DND-41 (cell line): Measurements from ENCODE around the gene ENTPD8.

Source experiments
- ATAC-seq: fragments of 200-7000 bp; cut with Tn5 transposase; 3 replicates; pipeline ENCODE4 v1.9.1; 2021; ENCODE audit warnings: low read depth; ENCODE audit not compliant: insufficient read depth
- DNase-seq: peaks from one replicate; pipeline ENCODE4 v3.0.0-alpha.2; 2020
- H2AFZ ChIP-seq: 2 replicates; pipeline ENCODE4 v1.6.0; 2012; ENCODE audit warnings: low read depth, low read length
- H3K27ac ChIP-seq: 2 replicates; pipeline ENCODE4 v1.5.1; 2012; ENCODE audit warnings: low read length, inconsistent platforms
- H3K27me3 ChIP-seq: fragments of 200-600 bp; sonication (generic); 2 replicates; pipeline ENCODE4 v1.6.0; 2012; ENCODE audit warnings: low read length, mild to moderate bottlenecking, inconsistent platforms; ENCODE audit not compliant: insufficient read depth, poor library complexity
- H3K36me3 ChIP-seq: 2 replicates; pipeline ENCODE4 v1.5.1; 2012; ENCODE audit warnings: low read length, inconsistent platforms; ENCODE audit not compliant: insufficient read depth
- H3K4me1 ChIP-seq: 2 replicates; pipeline ENCODE4 v1.5.1; 2012; ENCODE audit warnings: mild to moderate bottlenecking, low read length; ENCODE audit not compliant: insufficient read depth
- H3K4me2 ChIP-seq: 2 replicates; pipeline ENCODE4 v1.6.0; 2012; ENCODE audit warnings: mild to moderate bottlenecking, moderate library complexity, low read length, inconsistent platforms; ENCODE audit not compliant: insufficient read depth
- H3K4me3 ChIP-seq, 2 experiments: fragments of 200-600 bp in 1 of 2; shearing (Covaris generic) in 1 of 2; 2 replicates each; pipeline ENCODE4 v1.5.1; 2012 to 2016; ENCODE audit warnings: inconsistent platforms in 2 of 2, low read length in 2 of 2, mild to moderate bottlenecking in 2 of 2, low read depth in 1 of 2, moderate library complexity in 1 of 2
- H3K79me2 ChIP-seq: 2 replicates; pipeline ENCODE4 v1.6.0; 2012; ENCODE audit warnings: low read length, inconsistent platforms; ENCODE audit not compliant: insufficient read depth
- H3K9ac ChIP-seq: 2 replicates; pipeline ENCODE4 v1.6.0; 2012; ENCODE audit warnings: low read depth, mild to moderate bottlenecking, inconsistent platforms, low read length, moderate library complexity
- H3K9me3 ChIP-seq: 2 replicates; pipeline ENCODE4 v1.5.1; 2012; ENCODE audit warnings: low read length, moderate library complexity, mild to moderate bottlenecking, inconsistent platforms; ENCODE audit not compliant: insufficient read depth, severe bottlenecking
- H4K20me1 ChIP-seq: 2 replicates; pipeline ENCODE4 v1.6.0; 2012; ENCODE audit warnings: low read length; ENCODE audit not compliant: insufficient read depth
- EZH2 ChIP-seq: IDR thresholded peaks from 3 replicates; pipeline ENCODE4 v1.6.1; 2012; ENCODE audit warnings: borderline replicate concordance, low read depth, mild to moderate bottlenecking, moderate library complexity, low read length, inconsistent platforms; ENCODE audit not compliant: severe bottlenecking
- TF ChIP-seq, protein P1 (sequence below): IDR thresholded peaks from 2 replicates; pipeline ENCODE4 v1.5.1; 2012; ENCODE audit warnings: borderline replicate concordance, low read length, moderate library complexity, mild to moderate bottlenecking; ENCODE audit not compliant: poor library complexity, severe bottlenecking; ENCODE audit errors: extremely low read depth

Gene ENTPD8

DNA sequence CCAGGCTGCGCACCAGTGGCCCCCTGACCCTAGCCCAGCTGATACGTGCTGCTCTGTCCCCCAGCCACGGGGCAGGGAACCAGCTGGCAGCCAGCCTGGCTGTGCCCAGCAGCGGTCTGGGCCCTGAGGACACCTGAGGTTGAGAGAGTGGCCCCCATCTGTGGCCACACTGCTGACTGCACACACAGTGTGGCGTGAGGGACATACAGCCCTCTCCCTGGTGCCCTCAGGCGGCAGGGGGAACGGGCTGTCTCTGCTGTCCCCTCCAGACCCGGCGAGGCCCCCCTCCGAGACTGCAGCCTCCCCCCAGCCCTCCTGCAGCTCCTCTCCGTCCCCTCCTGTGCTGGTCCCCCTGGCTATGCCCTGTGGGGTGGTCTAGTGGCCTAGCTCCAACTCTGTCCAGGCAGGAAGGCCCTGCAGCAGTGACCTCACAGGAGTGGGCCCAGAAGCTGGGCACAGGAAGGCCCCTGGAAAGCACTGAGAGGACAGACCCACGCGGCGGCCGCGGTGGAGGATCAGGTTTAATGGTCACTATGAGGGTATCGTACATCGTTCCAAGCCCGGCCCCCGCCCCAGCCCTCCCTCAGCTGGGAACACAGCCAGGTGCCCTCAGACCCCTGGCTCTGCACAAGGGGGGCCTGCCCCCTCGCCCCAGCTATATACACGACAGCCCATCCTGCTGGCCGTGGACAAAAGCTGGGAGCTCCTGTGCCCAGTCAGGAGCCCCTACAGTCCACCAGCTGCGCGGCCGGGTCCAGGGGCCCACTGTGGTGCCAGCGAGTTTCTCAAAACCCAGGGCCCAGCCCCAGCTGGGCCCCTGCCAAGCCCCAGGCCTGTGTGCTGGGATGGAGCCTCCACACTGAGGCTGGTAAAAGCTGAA, 6.8 kb upstream of the ENTPD8 start:
- no peak overlapping the region for H3K9ac ChIP-seq
- no peak overlapping the region for H2AFZ ChIP-seq
- H3K36me3 ChIP-seq: no peaks in the 10 kb centered on the region
- DNase-seq: no peak
- H4K20me1 ChIP-seq: peaks cover 24% of the 10 kb centered on the region
- no peaks in the 10 kb centered on the region for H3K27me3 ChIP-seq
- H3K79me2 ChIP-seq: no peaks in the 10 kb centered on the region
- H3K4me2 ChIP-seq: no peak overlapping the region
- TF ChIP-seq, protein P1, sequence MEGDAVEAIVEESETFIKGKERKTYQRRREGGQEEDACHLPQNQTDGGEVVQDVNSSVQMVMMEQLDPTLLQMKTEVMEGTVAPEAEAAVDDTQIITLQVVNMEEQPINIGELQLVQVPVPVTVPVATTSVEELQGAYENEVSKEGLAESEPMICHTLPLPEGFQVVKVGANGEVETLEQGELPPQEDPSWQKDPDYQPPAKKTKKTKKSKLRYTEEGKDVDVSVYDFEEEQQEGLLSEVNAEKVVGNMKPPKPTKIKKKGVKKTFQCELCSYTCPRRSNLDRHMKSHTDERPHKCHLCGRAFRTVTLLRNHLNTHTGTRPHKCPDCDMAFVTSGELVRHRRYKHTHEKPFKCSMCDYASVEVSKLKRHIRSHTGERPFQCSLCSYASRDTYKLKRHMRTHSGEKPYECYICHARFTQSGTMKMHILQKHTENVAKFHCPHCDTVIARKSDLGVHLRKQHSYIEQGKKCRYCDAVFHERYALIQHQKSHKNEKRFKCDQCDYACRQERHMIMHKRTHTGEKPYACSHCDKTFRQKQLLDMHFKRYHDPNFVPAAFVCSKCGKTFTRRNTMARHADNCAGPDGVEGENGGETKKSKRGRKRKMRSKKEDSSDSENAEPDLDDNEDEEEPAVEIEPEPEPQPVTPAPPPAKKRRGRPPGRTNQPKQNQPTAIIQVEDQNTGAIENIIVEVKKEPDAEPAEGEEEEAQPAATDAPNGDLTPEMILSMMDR: no peak
- TF ChIP-seq EZH2: no peak
- no peak overlapping the region for H3K27ac ChIP-seq
- no peaks in the 10 kb centered on the region for H3K9me3 ChIP-seq
- no peak for ATAC-seq
- no peaks in the 10 kb centered on the region for H3K4me1 ChIP-seq
- no peak overlapping the region for H3K4me3 ChIP-seq

DNA sequence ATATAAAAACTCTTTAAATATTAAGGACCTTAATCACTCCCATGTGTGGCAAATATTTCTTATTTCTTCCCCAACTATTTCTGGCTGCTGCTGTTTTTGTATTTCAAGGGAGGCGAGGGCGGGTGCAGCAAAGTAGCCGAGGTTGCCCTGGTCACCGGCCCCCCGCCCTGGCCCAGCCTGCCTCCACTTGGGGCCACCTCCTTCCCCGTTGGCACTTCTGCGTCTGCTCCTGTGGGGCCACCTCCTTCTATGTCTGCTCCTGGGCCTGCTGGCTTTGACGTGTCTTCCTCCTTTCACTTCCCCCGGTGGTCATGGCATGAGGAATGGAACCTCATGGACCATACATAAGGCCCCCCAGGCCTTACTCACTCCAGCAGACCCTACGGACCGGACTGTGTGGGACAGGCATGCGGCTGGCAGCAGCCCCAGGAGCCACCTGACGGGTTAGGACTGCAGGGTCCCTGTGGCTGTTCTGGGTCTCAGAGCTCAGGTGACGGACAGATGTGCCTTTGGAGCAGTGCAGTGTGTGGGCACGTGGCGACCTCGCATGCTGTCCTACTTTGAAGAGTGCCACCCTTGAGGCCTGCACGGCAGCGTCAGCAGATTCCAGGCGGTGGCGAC, 5.8 kb upstream of the ENTPD8 start:
- no peak for DNase-seq
- H3K79me2 ChIP-seq: no peaks in the 10 kb centered on the region
- peaks cover 24% of the 10 kb centered on the region for H4K20me1 ChIP-seq
- no peaks in the 10 kb centered on the region for H3K4me1 ChIP-seq
- H3K9ac ChIP-seq: no peak overlapping the region
- H3K9me3 ChIP-seq: no peaks in the 10 kb centered on the region
- no peak overlapping the region for H3K4me3 ChIP-seq
- TF ChIP-seq EZH2: no peak
- TF ChIP-seq, protein P1: no peak
- H3K4me2 ChIP-seq: no peak overlapping the region
- H2AFZ ChIP-seq: no peak overlapping the region
- no peak overlapping the region for H3K27ac ChIP-seq
- H3K27me3 ChIP-seq: no peaks in the 10 kb centered on the region
- no peaks in the 10 kb centered on the region for H3K36me3 ChIP-seq
- no peak for ATAC-seq

GRCh38 chr9:137445930-137446431, 4.8 kb upstream of the ENTPD8 start:
- Histone ChIP-seq H2AFZ (no peak overlapping the region), H3K36me3 (no peaks in the 10 kb centered on the region), H3K27me3 (no peaks in the 10 kb centered on the region), H3K27ac (no peak overlapping the region), H4K20me1 (peaks cover 24% of the 10 kb centered on the region), H3K79me2 (no peaks in the 10 kb centered on the region), H3K9me3 (no peaks in the 10 kb centered on the region), H3K9ac (no peak overlapping the region), H3K4me3 (no peak overlapping the region), H3K4me1 (no peaks in the 10 kb centered on the region), H3K4me2 (no peak overlapping the region)
- no peak for ATAC-seq
- TF ChIP-seq EZH2: no peak
- TF ChIP-seq, protein P1: no peak
- no peak for DNase-seq
